HEK293 (cell line): ENCODE data around the gene SLA2.

Experiments used
- CTCF ChIA-PET: fragments of 350-600 bp; formaldehyde crosslinking; extraction: SDS; loops from one replicate; lab custom pipeline; 2021; ENCODE audit warnings: antibody characterized with exemption; lab: Yijun Ruan, JAX
- POLR2A ChIA-PET: fragments of 300-600 bp; formaldehyde crosslinking; extraction: SDS; loops from one replicate; lab custom pipeline; 2020; ENCODE audit warnings: antibody characterized with exemption, inconsistent platforms; lab: Yijun Ruan, JAX
- H3K27ac ChIP-seq: fragments of 200-500 bp; sonication (Bioruptor generic); 2 replicates; pipeline ENCODE4 v1.5.1; 2014; ENCODE audit warnings: low read depth, low read length, control low read depth, inconsistent platforms; ENCODE audit errors: extremely low read depth
- H3K36me3 ChIP-seq, 2 experiments: fragments of 200-500 bp in 1 of 2; sonication (Bioruptor generic) in 1 of 2; 1 replicate in 1 of 2; 2 replicates in 1 of 2; pipeline ENCODE4 v1.5.1; 2014 to 2017; ENCODE audit warnings: inconsistent platforms in 2 of 2, low read length in 2 of 2; ENCODE audit not compliant: control insufficient read depth in 2 of 2, insufficient read depth in 1 of 2
- H3K4me1 ChIP-seq: fragments of 200-500 bp; sonication (Bioruptor generic); 2 replicates; pipeline ENCODE4 v1.5.1; 2014; ENCODE audit warnings: mild to moderate bottlenecking, low read length, inconsistent platforms; ENCODE audit not compliant: control insufficient read depth, insufficient read depth
- H3K4me3 ChIP-seq: 2 replicates; pipeline ENCODE4 v1.5.1; 2011; ENCODE audit warnings: low read depth, mild to moderate bottlenecking, control low read depth, low read length, moderate library complexity
- H3K9me3 ChIP-seq: fragments of 200-500 bp; sonication (Bioruptor generic); 2 replicates; pipeline ENCODE4 v1.5.1; 2014; ENCODE audit warnings: low read depth, low read length, inconsistent platforms; ENCODE audit not compliant: control insufficient read depth, insufficient read depth
- HOXD13 ChIP-seq: sonication (generic); formaldehyde crosslinking; IDR thresholded peaks from 2 replicates; pipeline ENCODE4 v1.8.0; 2022; ENCODE audit warnings: missing genetic modification reagents, borderline replicate concordance
- MZF1 ChIP-seq: fragments of 450-650 bp; formaldehyde crosslinking; IDR thresholded peaks from 2 replicates; pipeline ENCODE4 v1.5.1; 2017; ENCODE audit warnings: missing biosample characterization, missing genetic modification characterization, borderline replicate concordance
- OSR2 ChIP-seq: fragments of 450-650 bp; formaldehyde crosslinking; IDR thresholded peaks from 2 replicates; pipeline ENCODE4 v1.5.1; 2016; ENCODE audit warnings: missing biosample characterization, missing genetic modification characterization
- PRDM6 ChIP-seq: fragments of 450-650 bp; formaldehyde crosslinking; IDR thresholded peaks from 2 replicates; pipeline ENCODE4 v1.5.1; 2017; ENCODE audit warnings: missing biosample characterization, missing genetic modification characterization
- RBAK ChIP-seq: fragments of 450-650 bp; formaldehyde crosslinking; IDR thresholded peaks from 2 replicates; pipeline ENCODE4 v1.5.1; 2016; ENCODE audit warnings: missing biosample characterization, missing genetic modification characterization
- SCRT1 ChIP-seq: fragments of 450-650 bp; formaldehyde crosslinking; IDR thresholded peaks from 2 replicates; pipeline ENCODE4 v1.5.1; 2016; ENCODE audit warnings: missing biosample characterization, missing genetic modification characterization, borderline replicate concordance
- WT1 ChIP-seq: fragments of 450-650 bp; formaldehyde crosslinking; IDR thresholded peaks from 2 replicates; pipeline ENCODE4 v1.5.1; 2016; ENCODE audit warnings: missing biosample characterization, missing genetic modification characterization
- YY2 ChIP-seq: fragments of 450-650 bp; formaldehyde crosslinking; IDR thresholded peaks from 2 replicates; pipeline ENCODE4 v1.5.1; 2016; ENCODE audit warnings: missing biosample characterization, missing genetic modification characterization
- ZBTB1 ChIP-seq: fragments of 450-650 bp; formaldehyde crosslinking; IDR thresholded peaks from 2 replicates; pipeline ENCODE4 v1.5.1; 2016; ENCODE audit warnings: missing biosample characterization, missing genetic modification characterization
- ZBTB17 ChIP-seq: fragments of 450-650 bp; formaldehyde crosslinking; IDR thresholded peaks from 2 replicates; pipeline ENCODE4 v1.5.1; 2016; ENCODE audit warnings: missing biosample characterization, missing genetic modification characterization
- ZBTB48 ChIP-seq: fragments of 450-650 bp; formaldehyde crosslinking; IDR thresholded peaks from 2 replicates; pipeline ENCODE4 v1.5.1; 2016; ENCODE audit warnings: missing biosample characterization, missing genetic modification characterization
- ZEB2 ChIP-seq: fragments of 450-650 bp; formaldehyde crosslinking; IDR thresholded peaks from 2 replicates; pipeline ENCODE4 v1.5.1; 2016; ENCODE audit warnings: missing biosample characterization, missing genetic modification characterization
- ZFP69B ChIP-seq: fragments of 450-650 bp; formaldehyde crosslinking; IDR thresholded peaks from 2 replicates; pipeline ENCODE4 v1.5.1; 2016; ENCODE audit warnings: missing biosample characterization, missing genetic modification characterization
- ZNF10 ChIP-seq: fragments of 450-650 bp; formaldehyde crosslinking; IDR thresholded peaks from 2 replicates; pipeline ENCODE4 v1.5.1; 2017; ENCODE audit warnings: missing biosample characterization, missing genetic modification characterization
- ZNF121 ChIP-seq: fragments of 450-650 bp; formaldehyde crosslinking; IDR thresholded peaks from 2 replicates; pipeline ENCODE4 v1.5.1; 2016; ENCODE audit warnings: missing biosample characterization, missing genetic modification characterization
- ZNF138 ChIP-seq: fragments of 450-650 bp; formaldehyde crosslinking; IDR thresholded peaks from 2 replicates; pipeline ENCODE4 v1.5.1; 2016; ENCODE audit warnings: missing biosample characterization, missing genetic modification characterization, borderline replicate concordance
- ZNF16 ChIP-seq: fragments of 450-650 bp; formaldehyde crosslinking; IDR thresholded peaks from 2 replicates; pipeline ENCODE4 v1.5.1; 2016; ENCODE audit warnings: low read depth, missing biosample characterization, missing genetic modification characterization
- ZNF266 ChIP-seq: fragments of 450-650 bp; formaldehyde crosslinking; IDR thresholded peaks from 2 replicates; pipeline ENCODE4 v1.5.1; 2016; ENCODE audit warnings: missing biosample characterization, missing genetic modification characterization, low read depth
- ZNF274 ChIP-seq, 2 experiments: fragments of 200-500 bp in 1 of 2; fragments of 450-650 bp in 1 of 2; sonication (Bioruptor generic) in 1 of 2; formaldehyde crosslinking in 1 of 2; IDR thresholded peaks; 2 replicates each; pipeline versions ENCODE4 v1.5.1 to v1.6.1; 2014 to 2016; ENCODE audit warnings: borderline replicate concordance in 1 of 2, inconsistent platforms in 1 of 2, low read length in 1 of 2, missing biosample characterization in 1 of 2, missing genetic modification characterization in 1 of 2
- ZNF37A ChIP-seq: fragments of 450-650 bp; IDR thresholded peaks from 2 replicates; pipeline ENCODE4 v1.5.1; 2018; ENCODE audit warnings: missing biosample characterization, missing genetic modification characterization
- ZNF398 ChIP-seq: fragments of 450-650 bp; formaldehyde crosslinking; IDR thresholded peaks from 2 replicates; pipeline ENCODE4 v1.5.1; 2017; ENCODE audit warnings: missing biosample characterization, missing genetic modification characterization
- ZNF416 ChIP-seq: fragments of 450-650 bp; formaldehyde crosslinking; IDR thresholded peaks from 2 replicates; pipeline ENCODE4 v1.5.1; 2016; ENCODE audit warnings: missing biosample characterization, missing genetic modification characterization
- ZNF529 ChIP-seq: fragments of 450-650 bp; formaldehyde crosslinking; IDR thresholded peaks from 2 replicates; pipeline ENCODE4 v1.5.1; 2017; ENCODE audit warnings: missing genetic modification characterization, missing biosample characterization; ENCODE audit not compliant: insufficient replicate concordance
- ZNF560 ChIP-seq: fragments of 450-650 bp; formaldehyde crosslinking; IDR thresholded peaks from 2 replicates; pipeline ENCODE4 v1.5.1; 2017; ENCODE audit warnings: missing biosample characterization, missing genetic modification characterization, borderline replicate concordance
- ZNF639 ChIP-seq: fragments of 450-650 bp; formaldehyde crosslinking; IDR thresholded peaks from 2 replicates; pipeline ENCODE4 v1.5.1; 2016; ENCODE audit warnings: missing biosample characterization, missing genetic modification characterization
- ZNF645 ChIP-seq: fragments of 450-650 bp; formaldehyde crosslinking; IDR thresholded peaks from 2 replicates; pipeline ENCODE4; 2016; ENCODE audit warnings: missing biosample characterization, missing genetic modification characterization
- ZNF664 ChIP-seq: fragments of 450-650 bp; formaldehyde crosslinking; IDR thresholded peaks from 2 replicates; pipeline ENCODE4 v1.5.1; 2016; ENCODE audit warnings: missing biosample characterization, missing genetic modification characterization
- ZNF677 ChIP-seq: fragments of 450-650 bp; IDR thresholded peaks from 2 replicates; pipeline ENCODE4 v1.5.0; 2018; ENCODE audit warnings: missing biosample characterization, mild to moderate bottlenecking, missing genetic modification characterization, moderate library complexity
- ZNF701 ChIP-seq: fragments of 450-650 bp; formaldehyde crosslinking; IDR thresholded peaks from 2 replicates; pipeline ENCODE4 v1.5.1; 2016; ENCODE audit warnings: missing biosample characterization, missing genetic modification characterization
- ZNF777 ChIP-seq: fragments of 450-650 bp; formaldehyde crosslinking; IDR thresholded peaks from 2 replicates; pipeline ENCODE4 v1.5.1; 2017; ENCODE audit warnings: missing biosample characterization, missing genetic modification characterization, borderline replicate concordance
- ZSCAN30 ChIP-seq: fragments of 450-650 bp; IDR thresholded peaks from 2 replicates; pipeline ENCODE4 v1.5.1; 2018; ENCODE audit warnings: missing biosample characterization, mild to moderate bottlenecking, missing genetic modification characterization, moderate library complexity

The SLA2 gene

GRCh38 chr20:36642136-36642535 is 3.9 kb downstream of the SLA2 start:
- no peaks in the 10 kb centered on the region for H3K36me3 ChIP-seq
- no peak overlapping the region for H3K4me3 ChIP-seq
- no peaks in the 10 kb centered on the region for H3K9me3 ChIP-seq
- ChIA-PET CTCF (no interaction called here), POLR2A (no interaction called here)
- no peak overlapping the region for H3K27ac ChIP-seq
- no peaks in the 10 kb centered on the region for H3K4me1 ChIP-seq
- TF ChIP-seq ZNF529 (tag by site-specific recombination) (no peak), ZNF560 (tag by site-specific recombination) (no peak), ZNF416 (tag by site-specific recombination) (no peak), ZNF677 (no peak), ZBTB1 (tag by site-specific recombination) (no peak), RBAK (tag by site-specific recombination) (no peak), ZEB2 (no peak), ZNF645 (tag by site-specific recombination) (no peak), ZNF398 (tag by site-specific recombination) (no peak), ZNF664 (tag by site-specific recombination) (no peak), ZNF777 (no peak), OSR2 (tag by site-specific recombination) (no peak), ZNF274 (IDR thresholded peaks at IDR 0.05; ENCODE audit: low read length) (no peak), ZNF274 (tag by site-specific recombination; IDR thresholded peaks at IDR 0.05; ENCODE audit: borderline replicate concordance) (no peak), ZNF266 (tag by site-specific recombination) (no peak), ZNF16 (tag by site-specific recombination) (no peak), ZNF121 (no peak), YY2 (tag by site-specific recombination) (no peak), ZNF701 (tag by site-specific recombination) (no peak), SCRT1 (tag by site-specific recombination) (no peak), ZNF639 (no peak)

GRCh38 chr20:36641506-36641843 is 4.5 kb downstream of the SLA2 start:
- CTCF ChIA-PET: no interaction called here
- no peaks in the 10 kb centered on the region for H3K36me3 ChIP-seq
- POLR2A ChIA-PET: no interaction called here
- H3K27ac ChIP-seq: no peak overlapping the region
- H3K9me3 ChIP-seq: no peaks in the 10 kb centered on the region
- H3K4me1 ChIP-seq: no peaks in the 10 kb centered on the region
- no peak overlapping the region for H3K4me3 ChIP-seq
- TF ChIP-seq HOXD13 (no peak), ZNF138 (tag by site-specific recombination) (no peak), PRDM6 (no peak), ZNF10 (tag by site-specific recombination) (no peak), ZBTB48 (tag by site-specific recombination) (no peak), ZFP69B (tag by site-specific recombination) (no peak), ZSCAN30 (tag by site-specific recombination) (no peak), WT1 (tag by site-specific recombination) (no peak), ZBTB17 (tag by site-specific recombination) (no peak), ZNF37A (tag by site-specific recombination) (no peak), MZF1 (tag by site-specific recombination) (no peak)
